ENCODE results near the gene ITIH1.
"Not testable (repeated sequence)": the region's sequence is repeated elsewhere in the genome, so short reads cannot be mapped to it uniquely, and the experiment has no call there.

GRCh38 chr3:52728753-52729152, 48.6 kb upstream of the ITIH1 start:
- not testable (repeated sequence) for TF ChIP-seq CTCF (IDR thresholded peaks at IDR 0.05; ENCODE audit: poor library complexity, severe bottlenecking); POLR2AphosphoS5 (IDR thresholded peaks at IDR 0.05); EZH2 (IDR thresholded peaks at IDR 0.05; ENCODE audit: borderline replicate concordance, insufficient read depth, low read length, poor library complexity, severe bottlenecking); REST (IDR thresholded peaks at IDR 0.05; ENCODE audit: borderline replicate concordance)
